HG03039 (cell line): ENCODE results near the gene CC2D2A.
"Not testable (repeated sequence)": the region's sequence is repeated elsewhere in the genome, so short reads cannot be mapped to it uniquely, and the experiment has no call there.

Experiments used
- ATAC-seq: cut with Tn5 transposase; IDR thresholded peaks from one replicate; pipeline ENCODE4 v1.9.1; 2021; ENCODE audit warnings: mild to moderate bottlenecking, moderate library complexity; ENCODE audit not compliant: unreplicated experiment

Gene CC2D2A

DNA sequence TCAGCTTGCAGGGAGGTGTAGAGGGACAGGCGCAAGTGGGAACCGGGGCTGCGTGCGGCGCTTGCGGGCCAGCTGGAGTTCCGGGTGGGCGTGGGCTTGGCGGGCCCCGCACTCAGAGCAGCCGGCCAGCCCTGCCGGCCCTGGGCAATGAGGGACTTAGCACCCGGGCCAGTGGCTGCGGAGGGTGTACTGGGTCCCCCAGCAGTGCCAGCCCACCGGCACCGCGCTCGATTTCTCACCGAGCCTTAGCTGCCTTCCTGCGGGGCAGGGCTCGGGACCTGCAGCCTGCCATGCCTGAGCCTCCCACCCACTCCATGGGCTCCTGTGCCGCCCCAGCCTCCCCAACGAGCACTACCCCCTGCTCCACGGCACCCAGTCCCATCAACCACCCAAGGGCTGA, 145.2 kb downstream of the CC2D2A start:
- ATAC-seq: not testable (repeated sequence)

DNA sequence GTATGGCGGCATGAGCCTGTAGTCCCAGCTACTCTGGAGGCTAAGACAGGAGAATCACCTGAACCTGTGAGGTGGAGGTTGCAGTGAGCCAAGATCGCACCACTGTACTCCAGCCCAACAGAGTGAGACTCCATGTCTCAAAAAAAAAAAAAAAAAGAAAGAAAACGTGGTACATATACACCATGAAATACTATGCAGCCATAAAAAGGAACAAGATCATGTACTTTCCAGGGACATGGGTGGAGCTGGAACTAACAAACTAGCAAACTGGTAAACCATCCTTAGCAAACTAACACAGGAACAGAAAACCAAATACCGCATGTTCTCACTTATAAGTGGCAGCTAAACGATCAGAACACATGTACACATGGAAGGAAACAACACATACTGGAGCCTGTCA, 147.7 kb downstream of the CC2D2A start:
- not testable (repeated sequence) for ATAC-seq

DNA sequence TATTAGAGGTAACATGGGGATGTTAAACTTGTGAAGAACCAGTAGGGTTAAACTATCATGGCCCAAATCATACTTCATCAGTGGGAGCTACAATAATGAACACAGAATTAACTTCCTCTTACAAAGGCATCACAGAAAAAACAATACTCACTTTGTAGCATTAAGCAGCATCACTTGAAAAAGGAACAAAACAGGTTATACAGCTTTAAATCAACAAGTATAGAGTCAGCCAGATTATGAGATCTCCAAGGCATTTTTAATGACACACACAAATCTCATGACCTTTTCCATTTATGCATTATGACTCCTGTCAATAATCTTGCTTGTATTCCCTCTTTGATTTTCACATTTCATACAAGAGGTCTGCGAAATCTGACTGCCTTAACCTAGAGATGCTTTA, 167.1 kb downstream of the CC2D2A start:
- no peak for ATAC-seq

DNA sequence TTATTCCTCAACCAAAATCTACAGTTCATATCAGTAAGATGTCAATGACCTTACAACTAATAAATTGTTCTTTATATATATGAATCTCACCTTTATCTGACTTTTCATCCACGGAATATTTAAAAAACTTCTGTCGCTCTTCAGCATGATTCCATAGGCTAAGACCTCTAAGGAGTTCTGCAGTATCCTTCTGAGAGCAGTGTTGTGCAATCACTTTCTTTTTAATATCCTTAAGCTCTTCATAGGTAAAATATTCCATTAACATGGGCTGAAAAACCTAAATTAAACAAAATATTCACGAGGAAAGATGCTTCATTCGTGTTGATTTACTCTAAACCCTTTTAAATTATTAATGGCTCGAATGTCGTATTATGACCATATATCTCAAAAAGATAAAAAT, 168.7 kb downstream of the CC2D2A start:
- ATAC-seq: no peak

DNA sequence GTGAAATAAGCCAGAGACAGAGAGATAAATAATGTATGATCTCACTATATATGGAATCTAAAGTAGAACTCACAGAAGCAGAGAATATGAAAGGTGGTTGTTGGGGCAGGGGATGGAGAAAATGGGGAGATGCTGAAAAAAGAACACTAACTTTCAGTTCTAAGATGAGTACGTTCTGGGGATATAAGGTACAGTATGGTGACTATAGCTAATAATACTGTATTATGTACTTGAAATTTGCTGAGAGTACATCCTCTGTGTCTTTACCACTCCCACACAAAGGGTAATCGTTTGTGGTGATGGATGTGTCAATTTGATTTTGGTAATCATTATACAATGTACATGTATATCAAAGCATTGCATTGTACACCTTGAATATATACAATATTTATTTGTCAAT, 178.9 kb downstream of the CC2D2A start:
- ATAC-seq: peak; percentile 52

DNA sequence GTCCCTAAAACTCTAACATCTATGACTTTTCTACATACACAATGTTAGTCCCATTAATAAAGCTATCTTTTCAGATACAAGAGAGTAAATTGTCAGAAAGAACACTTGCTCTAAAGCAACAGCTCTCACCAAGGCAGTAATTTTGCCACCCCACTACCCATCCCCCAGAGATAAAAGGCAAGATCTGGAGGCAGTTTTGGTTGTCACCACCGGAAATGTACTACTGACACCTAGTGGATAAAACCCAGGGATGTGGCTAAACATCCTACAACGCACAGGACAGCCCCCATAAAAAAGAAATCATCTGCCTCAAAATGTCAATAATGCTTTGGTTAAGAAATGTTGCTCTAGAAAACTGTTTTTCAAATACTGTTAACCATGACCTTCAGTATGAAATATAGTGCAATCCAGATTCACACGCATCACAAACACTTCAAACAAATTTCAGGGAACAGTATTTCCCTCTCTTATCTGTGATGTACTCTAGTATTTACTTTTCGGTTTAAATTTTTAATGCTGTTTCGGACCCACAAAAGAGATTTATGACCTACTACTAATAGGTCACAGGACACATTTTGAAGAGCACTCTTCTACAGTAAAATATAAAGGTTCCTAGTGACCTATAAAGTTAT, 180.3 kb downstream of the CC2D2A start:
- ATAC-seq: peak; percentile 46
